AG04450 (cell line): ENCODE measurements around the gene UBD. TPM values are rescaled to one million over a fixed set of nuclear protein-coding genes. Genes with fewer than 3 reads are reported as not detected.

Experiments
- CTCF ChIA-PET: fragments of 300-600, 350-600 bp; formaldehyde crosslinking; extraction: SDS; loops from one replicate; lab custom pipeline; 2022; ENCODE audit warnings: antibody characterized with exemption, inconsistent platforms; lab: Charles Lee
- POLR2A ChIA-PET: fragments of 350-600 bp; formaldehyde crosslinking; extraction: SDS; loops from one replicate; lab custom pipeline; 2021; ENCODE audit warnings: antibody characterized with exemption, inconsistent platforms; lab: Yijun Ruan, JAX
- DNase-seq: peaks from one replicate; pipeline ENCODE4 v3.0.0-alpha.2; 2011; ENCODE audit warnings: low read depth, low spot score
- H3K27ac ChIP-seq: one replicate; pipeline ENCODE4 v1.5.1; 2012; ENCODE audit warnings: low read depth, low read length, control low read depth
- H3K27me3 ChIP-seq: one replicate; pipeline ENCODE4 v1.6.0; 2012; ENCODE audit warnings: low read length; ENCODE audit not compliant: control insufficient read depth, insufficient read depth
- H3K4me3 ChIP-seq: 2 replicates; pipeline ENCODE4 v1.5.1; 2011; ENCODE audit warnings: mild to moderate bottlenecking, low read depth, low read length, control low read depth
- H3K9me3 ChIP-seq: 2 replicates; pipeline ENCODE4 v1.5.1; 2012; ENCODE audit warnings: low read length; ENCODE audit not compliant: control insufficient read depth, insufficient read depth
- CTCF ChIP-seq: IDR thresholded peaks from 2 replicates; pipeline ENCODE4 v1.5.1; 2011; ENCODE audit warnings: low read depth, low read length, control low read depth, inconsistent platforms
- polyA plus RNA-seq: library from polyadenylated mRNA; depleted of rRNA; stranded (reverse); fragments of >200 nt; gene quantifications from 2 replicates; pipeline ENCODE4 v1.2.3, GENCODE V29; 2011

Gene UBD
- polyA plus RNA-seq, 1 experiment: not detected

DNA sequence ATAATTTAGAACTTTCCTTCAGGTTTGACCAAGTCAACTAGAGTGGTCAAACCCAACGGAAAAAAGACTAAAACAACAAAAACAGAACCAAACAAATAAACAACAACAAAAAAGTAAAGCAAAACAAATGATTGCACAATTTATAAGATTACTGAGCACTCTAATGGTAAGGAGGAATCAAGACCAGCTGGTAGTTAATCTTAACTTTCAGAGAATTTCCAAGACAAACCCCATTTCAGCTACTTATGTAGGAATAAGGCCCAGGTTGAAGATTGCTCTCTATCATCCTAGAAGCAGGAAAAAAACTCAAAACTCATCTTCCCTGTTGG is 34.3 kb downstream of the UBD start:
- H3K9me3 ChIP-seq: no peaks in the 10 kb centered on the region; the same call in 1 of the 2 replicates

DNA sequence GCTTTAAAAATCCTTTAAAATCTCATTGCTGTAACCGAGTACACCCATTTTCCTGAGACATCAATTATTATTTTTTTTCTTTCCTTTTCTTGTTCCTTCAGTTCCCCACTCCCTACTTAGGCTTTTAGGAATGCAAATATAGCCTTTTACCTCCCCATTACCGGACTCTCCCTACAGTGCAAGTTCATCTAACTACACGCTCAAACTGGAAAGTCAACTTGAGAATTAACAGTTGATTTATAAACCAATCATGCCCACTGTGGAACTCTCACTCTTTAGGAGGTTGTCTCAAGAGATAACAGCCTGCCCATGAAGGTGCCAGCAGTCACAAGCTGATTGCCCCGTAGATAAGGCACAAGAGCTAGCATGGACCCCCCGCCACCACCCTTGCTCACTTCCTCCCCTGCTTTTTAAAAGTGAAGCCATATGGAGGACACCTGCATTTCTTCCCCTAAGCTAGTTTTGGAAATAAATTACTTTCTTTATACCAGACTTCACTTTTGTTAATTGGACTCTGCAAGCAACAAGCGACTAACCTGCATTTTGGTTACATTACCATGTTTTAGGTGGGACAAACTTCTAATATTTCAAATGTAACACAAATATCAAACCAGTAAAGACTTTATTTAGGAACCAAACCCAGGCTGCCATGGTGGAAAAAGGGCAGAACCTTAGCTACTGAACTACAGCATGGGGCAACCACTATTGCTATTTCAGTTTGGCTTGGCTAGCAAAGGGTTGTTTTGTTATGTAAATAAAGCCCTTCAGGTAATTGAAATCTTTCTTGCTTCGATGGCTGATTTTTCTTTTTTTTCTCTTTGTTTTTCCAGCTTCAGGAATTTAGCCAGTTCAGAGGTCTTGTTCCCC is 34.9 kb downstream of the UBD start:
- ChIA-PET CTCF (interaction anchor here (1.1 to 1.5 kb wide), 2 partner anchors 21 to 125 kb away, joined by 3 read pairs; no protein-coding TSS in a partner anchor), POLR2A (no interaction called here)

More for the DNA sequence above, 34.3 kb downstream of the UBD start:
- H3K27ac ChIP-seq: no peak overlapping the region
- ChIA-PET POLR2A (no interaction called here), CTCF (interaction anchor here (1.1 to 1.5 kb wide), 2 partner anchors 21 to 124 kb away, joined by 3 read pairs; no protein-coding TSS in a partner anchor)
- no peak for DNase-seq
- TF ChIP-seq CTCF: no peak
- H3K4me3 ChIP-seq: no peak overlapping the region
- H3K27me3 ChIP-seq: no peaks in the 10 kb centered on the region

GRCh38 chr6:29524044-29524443 is 35.5 kb downstream of the UBD start:
- Histone ChIP-seq H3K27ac (no peak overlapping the region), H3K27me3 (no peaks in the 10 kb centered on the region), H3K9me3 (no peaks in the 10 kb centered on the region; the same call in 1 of the 2 replicates), H3K4me3 (no peak overlapping the region)
- DNase-seq: no peak
- no peak for TF ChIP-seq CTCF
- POLR2A ChIA-PET: no interaction called here
- CTCF ChIA-PET: interaction anchor here (1.5 kb wide), 1 partner anchor 22 kb away, joined by 3 read pairs; no protein-coding TSS in a partner anchor

More for the DNA sequence above, 34.9 kb downstream of the UBD start:
- DNase-seq: no peak
- Histone ChIP-seq H3K27ac (no peak overlapping the region), H3K9me3 (no peaks in the 10 kb centered on the region; the same call in 1 of the 2 replicates), H3K27me3 (no peaks in the 10 kb centered on the region), H3K4me3 (no peak overlapping the region)
- no peak for TF ChIP-seq CTCF

- H3K4me3 ChIP-seq: no peak overlapping the region
- no peak for TF ChIP-seq CTCF
- H3K27ac ChIP-seq: no peak overlapping the region
- H3K27me3 ChIP-seq: no peaks in the 10 kb centered on the region
- DNase-seq: no peak
- ChIA-PET POLR2A (no interaction called here), CTCF (no interaction called here)
- no peaks in the 10 kb centered on the region for H3K9me3 ChIP-seq
Measured at GRCh38 chr6:29522227-29522626, 37.3 kb downstream of the UBD start.

DNA sequence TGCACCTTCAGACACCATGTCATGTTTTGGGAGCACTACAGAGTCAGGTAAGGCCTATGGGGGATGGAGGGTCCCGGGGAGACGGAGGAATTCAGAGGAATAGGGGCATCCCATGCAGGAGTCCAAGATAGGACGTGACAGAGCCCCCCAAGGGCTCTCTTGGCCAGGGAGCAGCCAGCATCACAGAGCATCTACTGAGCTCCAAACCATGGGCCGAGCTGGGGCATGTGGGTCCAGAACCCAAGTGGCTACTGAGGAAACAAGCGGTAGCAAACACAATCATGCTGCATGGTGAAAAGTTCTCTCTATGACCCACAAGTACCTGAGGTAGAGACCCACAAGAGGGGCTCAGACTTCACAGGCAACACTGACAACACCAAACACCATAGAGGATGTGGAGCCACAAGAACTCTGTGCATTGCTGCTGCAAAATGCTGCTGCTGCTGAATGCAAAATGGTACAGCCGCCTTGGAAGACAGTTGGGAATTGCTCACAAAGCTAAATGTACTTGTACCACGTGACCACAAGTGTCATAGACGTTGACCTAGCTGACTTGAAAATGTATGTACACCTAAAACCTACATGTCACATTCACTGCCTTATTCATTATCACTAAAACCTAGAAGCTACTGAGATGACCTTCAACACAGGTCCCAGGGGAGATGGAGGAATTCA is 38.4 kb downstream of the UBD start:
- ChIA-PET POLR2A (no interaction called here), CTCF (no interaction called here)
- no peak for TF ChIP-seq CTCF
- Histone ChIP-seq H3K9me3 (no peaks in the 10 kb centered on the region), H3K27me3 (no peaks in the 10 kb centered on the region), H3K4me3 (no peak overlapping the region), H3K27ac (no peak overlapping the region)
- DNase-seq: no peak
